ENCODE data around the gene TLCD3B. TPM values are rescaled to one million over a fixed set of nuclear protein-coding genes. Genes with fewer than 3 reads are reported as not detected.
A peak's percentile ranks its signal among the peaks of the same experiment; 100 is the strongest.

TLCD3B gene
- total and polyA plus RNA-seq, 4 donors, result 0.05 to 0.65 TPM; not detected in 2

DNA sequence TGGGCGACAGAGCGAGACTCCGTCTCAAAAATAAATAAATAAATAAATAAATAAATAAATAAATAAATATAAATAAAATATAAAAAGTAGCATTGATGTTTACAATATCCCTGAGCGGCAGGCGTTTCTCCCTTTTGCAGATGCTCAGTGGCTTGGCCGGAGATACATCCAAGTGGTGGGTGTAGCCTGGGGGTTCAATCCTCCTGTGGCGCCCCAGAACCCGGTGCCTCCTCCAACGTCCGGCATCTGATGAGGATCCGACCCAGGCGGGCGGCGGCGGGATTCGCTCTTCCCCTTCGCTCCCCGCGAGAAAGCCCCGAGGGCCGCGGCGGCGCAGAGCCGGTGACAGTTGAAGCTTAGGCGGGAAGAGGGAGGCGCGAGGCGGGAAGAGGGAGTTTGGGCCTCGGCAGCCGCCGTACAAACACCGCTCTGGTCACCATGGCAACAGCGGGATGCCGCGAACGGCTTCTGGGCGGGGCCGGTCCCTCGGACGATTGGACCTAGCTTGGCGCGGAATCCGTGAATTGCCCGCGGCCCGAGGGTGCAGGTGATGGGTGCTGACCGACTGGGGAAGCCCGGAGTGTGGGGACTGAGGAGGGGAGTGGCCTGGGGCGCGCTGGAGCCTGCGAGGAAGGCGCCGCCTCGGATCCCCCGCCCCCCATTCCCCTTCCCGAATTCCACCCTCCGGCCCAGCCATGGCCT is 21.8 kb upstream of the TLCD3B start:
- no peaks in the 10 kb centered on the region for H3K36me3 ChIP-seq (ENCODE audit: control insufficient read depth in 4 of 4, insufficient read depth in 3 of 4, low read depth in 1 of 4, low read length in 3 of 4)
- H3K4me1 ChIP-seq (ENCODE audit: control insufficient read depth in 4 of 4, insufficient read depth in 4 of 4, low read length in 3 of 4), result peaks cover 2 to 11% (median 7%) of the 10 kb centered on the region in 4 donors
- H3K27me3 ChIP-seq (ENCODE audit: control insufficient read depth in 4 of 4, insufficient read depth in 4 of 4, low read length in 3 of 4), result no peaks in the 10 kb centered on the region
- 6% methylated on average over 58 of the region's 58 CpGs for WGBS
- H3K9me3 ChIP-seq (ENCODE audit: control insufficient read depth in 4 of 4, low read length in 3 of 4), result no peaks in the 10 kb centered on the region
- H3K9ac ChIP-seq (ENCODE audit: low read depth in 1 of 2, low read length in 2 of 2), result no peak overlapping the region
- peak; percentile 97 for DNase-seq (ENCODE audit: low spot score)
- H3K4me3 ChIP-seq (ENCODE audit: low read depth in 1 of 3, low read length in 3 of 3), result peak overlapping the region; percentile 43 to 63 (median 60)
- peak overlapping the region; percentile 4 to 32 for H3K27ac ChIP-seq (ENCODE audit: low read depth in 1 of 2, low read length in 2 of 2)
- TF ChIP-seq HNF4A (conservative IDR thresholded peaks at IDR 0.05) (peak in 1 of 2 donors; percentile 34), SP1 (IDR thresholded peaks at IDR 0.05) (no peak), JUND (IDR thresholded peaks at IDR 0.05) (no peak), TAF1 (conservative IDR thresholded peaks at IDR 0.05) (no peak), RXRA (IDR thresholded peaks at IDR 0.05) (no peak), FOXA1 (IDR thresholded peaks at IDR 0.05) (peak; percentile 20), RAD21 (IDR thresholded peaks at IDR 0.05) (no peak), EGR1 (IDR thresholded peaks at IDR 0.05; ENCODE audit: low read depth in 2 of 2) (peak in 1 of 2 donors; percentile 46), GABPA (IDR thresholded peaks at IDR 0.05 in 1 of 2, conservative IDR thresholded peaks at IDR 0.05 in 1 of 2) (peak in 1 of 2 donors; percentile 74), HNF4G (IDR thresholded peaks at IDR 0.05) (no peak), FOXA2 (IDR thresholded peaks at IDR 0.05) (no peak), YY1 (IDR thresholded peaks at IDR 0.05) (peak; percentile 83)
- TF ChIP-seq, protein P1, sequence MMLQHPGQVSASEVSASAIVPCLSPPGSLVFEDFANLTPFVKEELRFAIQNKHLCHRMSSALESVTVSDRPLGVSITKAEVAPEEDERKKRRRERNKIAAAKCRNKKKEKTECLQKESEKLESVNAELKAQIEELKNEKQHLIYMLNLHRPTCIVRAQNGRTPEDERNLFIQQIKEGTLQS (IDR thresholded peaks at IDR 0.05), result no peak
- TF ChIP-seq, protein P2, sequence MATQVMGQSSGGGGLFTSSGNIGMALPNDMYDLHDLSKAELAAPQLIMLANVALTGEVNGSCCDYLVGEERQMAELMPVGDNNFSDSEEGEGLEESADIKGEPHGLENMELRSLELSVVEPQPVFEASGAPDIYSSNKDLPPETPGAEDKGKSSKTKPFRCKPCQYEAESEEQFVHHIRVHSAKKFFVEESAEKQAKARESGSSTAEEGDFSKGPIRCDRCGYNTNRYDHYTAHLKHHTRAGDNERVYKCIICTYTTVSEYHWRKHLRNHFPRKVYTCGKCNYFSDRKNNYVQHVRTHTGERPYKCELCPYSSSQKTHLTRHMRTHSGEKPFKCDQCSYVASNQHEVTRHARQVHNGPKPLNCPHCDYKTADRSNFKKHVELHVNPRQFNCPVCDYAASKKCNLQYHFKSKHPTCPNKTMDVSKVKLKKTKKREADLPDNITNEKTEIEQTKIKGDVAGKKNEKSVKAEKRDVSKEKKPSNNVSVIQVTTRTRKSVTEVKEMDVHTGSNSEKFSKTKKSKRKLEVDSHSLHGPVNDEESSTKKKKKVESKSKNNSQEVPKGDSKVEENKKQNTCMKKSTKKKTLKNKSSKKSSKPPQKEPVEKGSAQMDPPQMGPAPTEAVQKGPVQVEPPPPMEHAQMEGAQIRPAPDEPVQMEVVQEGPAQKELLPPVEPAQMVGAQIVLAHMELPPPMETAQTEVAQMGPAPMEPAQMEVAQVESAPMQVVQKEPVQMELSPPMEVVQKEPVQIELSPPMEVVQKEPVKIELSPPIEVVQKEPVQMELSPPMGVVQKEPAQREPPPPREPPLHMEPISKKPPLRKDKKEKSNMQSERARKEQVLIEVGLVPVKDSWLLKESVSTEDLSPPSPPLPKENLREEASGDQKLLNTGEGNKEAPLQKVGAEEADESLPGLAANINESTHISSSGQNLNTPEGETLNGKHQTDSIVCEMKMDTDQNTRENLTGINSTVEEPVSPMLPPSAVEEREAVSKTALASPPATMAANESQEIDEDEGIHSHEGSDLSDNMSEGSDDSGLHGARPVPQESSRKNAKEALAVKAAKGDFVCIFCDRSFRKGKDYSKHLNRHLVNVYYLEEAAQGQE (IDR thresholded peaks at IDR 0.05), result peak; percentile 43
- TF ChIP-seq, protein P3, sequence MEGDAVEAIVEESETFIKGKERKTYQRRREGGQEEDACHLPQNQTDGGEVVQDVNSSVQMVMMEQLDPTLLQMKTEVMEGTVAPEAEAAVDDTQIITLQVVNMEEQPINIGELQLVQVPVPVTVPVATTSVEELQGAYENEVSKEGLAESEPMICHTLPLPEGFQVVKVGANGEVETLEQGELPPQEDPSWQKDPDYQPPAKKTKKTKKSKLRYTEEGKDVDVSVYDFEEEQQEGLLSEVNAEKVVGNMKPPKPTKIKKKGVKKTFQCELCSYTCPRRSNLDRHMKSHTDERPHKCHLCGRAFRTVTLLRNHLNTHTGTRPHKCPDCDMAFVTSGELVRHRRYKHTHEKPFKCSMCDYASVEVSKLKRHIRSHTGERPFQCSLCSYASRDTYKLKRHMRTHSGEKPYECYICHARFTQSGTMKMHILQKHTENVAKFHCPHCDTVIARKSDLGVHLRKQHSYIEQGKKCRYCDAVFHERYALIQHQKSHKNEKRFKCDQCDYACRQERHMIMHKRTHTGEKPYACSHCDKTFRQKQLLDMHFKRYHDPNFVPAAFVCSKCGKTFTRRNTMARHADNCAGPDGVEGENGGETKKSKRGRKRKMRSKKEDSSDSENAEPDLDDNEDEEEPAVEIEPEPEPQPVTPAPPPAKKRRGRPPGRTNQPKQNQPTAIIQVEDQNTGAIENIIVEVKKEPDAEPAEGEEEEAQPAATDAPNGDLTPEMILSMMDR (IDR thresholded peaks at IDR 0.05; ENCODE audit: low read depth, low read length, missing input control), result no peak
- TF ChIP-seq, protein P4, sequence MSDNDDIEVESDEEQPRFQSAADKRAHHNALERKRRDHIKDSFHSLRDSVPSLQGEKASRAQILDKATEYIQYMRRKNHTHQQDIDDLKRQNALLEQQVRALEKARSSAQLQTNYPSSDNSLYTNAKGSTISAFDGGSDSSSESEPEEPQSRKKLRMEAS (IDR thresholded peaks at IDR 0.05), result no peak
- TF ChIP-seq, protein P5, sequence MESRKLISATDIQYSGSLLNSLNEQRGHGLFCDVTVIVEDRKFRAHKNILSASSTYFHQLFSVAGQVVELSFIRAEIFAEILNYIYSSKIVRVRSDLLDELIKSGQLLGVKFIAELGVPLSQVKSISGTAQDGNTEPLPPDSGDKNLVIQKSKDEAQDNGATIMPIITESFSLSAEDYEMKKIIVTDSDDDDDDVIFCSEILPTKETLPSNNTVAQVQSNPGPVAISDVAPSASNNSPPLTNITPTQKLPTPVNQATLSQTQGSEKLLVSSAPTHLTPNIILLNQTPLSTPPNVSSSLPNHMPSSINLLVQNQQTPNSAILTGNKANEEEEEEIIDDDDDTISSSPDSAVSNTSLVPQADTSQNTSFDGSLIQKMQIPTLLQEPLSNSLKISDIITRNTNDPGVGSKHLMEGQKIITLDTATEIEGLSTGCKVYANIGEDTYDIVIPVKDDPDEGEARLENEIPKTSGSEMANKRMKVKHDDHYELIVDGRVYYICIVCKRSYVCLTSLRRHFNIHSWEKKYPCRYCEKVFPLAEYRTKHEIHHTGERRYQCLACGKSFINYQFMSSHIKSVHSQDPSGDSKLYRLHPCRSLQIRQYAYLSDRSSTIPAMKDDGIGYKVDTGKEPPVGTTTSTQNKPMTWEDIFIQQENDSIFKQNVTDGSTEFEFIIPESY (IDR thresholded peaks at IDR 0.05), result peak; percentile 80
